COR-L47 (cell line): ENCODE results near the gene TAF13.
"Not testable (repeated sequence)": the region's sequence is repeated elsewhere in the genome, so short reads cannot be mapped to it uniquely, and the experiment has no call there.

Experiments used
- DNase-seq: peaks from one replicate; lab custom pipeline; 2025; lab: John Stamatoyannopoulos, UW

The TAF13 gene

GRCh38 chr1:109091078-109091838, 15.5 kb upstream of the TAF13 start:
- no peak for DNase-seq

GRCh38 chr1:109090196-109091077, 14.6 kb upstream of the TAF13 start, which contains the start of gene TMEM167B:
Gene TMEM167B (plus strand): TSS chr1:109090764. CDS start chr1:109090873, 109 bp downstream.
- DNase-seq: peak; percentile 87

GRCh38 chr1:109089242-109090015, 13.6 kb upstream of the TAF13 start:
- peak; percentile 80 for DNase-seq

GRCh38 chr1:109084563-109085517, 9.0 kb upstream of the TAF13 start:
- no peak for DNase-seq

GRCh38 chr1:109083923-109084322, 8.1 kb upstream of the TAF13 start:
- no peak for DNase-seq

- DNase-seq: no peak
Measured at GRCh38 chr1:109083501-109083900, 7.7 kb upstream of the TAF13 start.

- DNase-seq: no peak
Measured at GRCh38 chr1:109080441-109081082, 4.8 kb upstream of the TAF13 start.

- DNase-seq: no peak
Measured at GRCh38 chr1:109079240-109079622, 3.4 kb upstream of the TAF13 start.

- DNase-seq: no peak
Measured at GRCh38 chr1:109078317-109078716, 2.5 kb upstream of the TAF13 start.

GRCh38 chr1:109069294-109069693, 6.5 kb downstream of the TAF13 start:
- DNase-seq: no peak

- no peak for DNase-seq
Measured at GRCh38 chr1:109067883-109068282, 7.9 kb downstream of the TAF13 start.

- no peak for DNase-seq
Measured at GRCh38 chr1:109065137-109065536, 10.7 kb downstream of the TAF13 start.

GRCh38 chr1:109061183-109061582, 14.6 kb downstream of the TAF13 start:
- DNase-seq: no peak

- no peak for DNase-seq
Measured at GRCh38 chr1:109060707-109061106, 15.1 kb downstream of the TAF13 start.

GRCh38 chr1:109059026-109059425, 16.8 kb downstream of the TAF13 start:
- no peak for DNase-seq

GRCh38 chr1:109056064-109056463, 19.7 kb downstream of the TAF13 start:
- no peak for DNase-seq

- DNase-seq: not testable (repeated sequence)
Measured at GRCh38 chr1:109052145-109052544, 23.7 kb downstream of the TAF13 start.

GRCh38 chr1:109050228-109050995, 25.4 kb downstream of the TAF13 start:
- no peak for DNase-seq

GRCh38 chr1:109048335-109048734, 27.5 kb downstream of the TAF13 start:
- DNase-seq: no peak

- DNase-seq: no peak
Measured at GRCh38 chr1:109047339-109047738, 28.5 kb downstream of the TAF13 start.
